VCaP (cell line): ENCODE results near the gene ABHD8.
"Not testable (repeated sequence)": the region's sequence is repeated elsewhere in the genome, so short reads cannot be mapped to it uniquely, and the experiment has no call there.

Source experiments
- H3K27ac ChIP-seq: fragments of 450-650 bp; 2 replicates; pipeline ENCODE4 v1.5.1; 2017
- TF ChIP-seq, protein P1 (sequence below): fragments of 450-650 bp; conservative IDR thresholded peaks from 2 replicates; pipeline ENCODE4 v1.5.1; 2017; ENCODE audit warnings: mild to moderate bottlenecking, moderate library complexity

ABHD8 gene

DNA sequence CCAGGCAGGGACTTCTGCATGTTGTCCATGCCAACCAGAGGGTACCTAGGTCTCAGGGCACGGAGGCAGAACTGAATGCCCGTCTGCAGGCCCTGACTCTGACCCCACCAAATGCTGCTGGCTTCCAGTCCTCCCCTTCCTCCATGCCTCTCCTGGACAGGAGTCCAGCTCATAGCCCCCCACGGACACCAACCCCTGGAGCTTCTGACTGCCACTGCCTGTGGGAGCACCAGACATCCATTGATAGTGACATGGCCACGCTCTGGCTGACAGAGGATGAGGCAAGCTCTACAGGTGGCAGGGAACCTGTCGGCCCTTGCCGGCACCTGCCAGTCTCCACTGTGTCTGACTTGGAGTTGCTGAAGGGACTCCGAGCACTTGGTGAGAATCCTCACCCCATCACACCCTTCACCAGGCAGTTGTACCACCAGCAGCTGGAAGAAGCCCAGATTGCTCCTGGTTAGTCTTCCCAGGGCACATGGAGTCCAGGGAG lies 19.7 kb downstream of the ABHD8 start:
- TF ChIP-seq, protein P1, sequence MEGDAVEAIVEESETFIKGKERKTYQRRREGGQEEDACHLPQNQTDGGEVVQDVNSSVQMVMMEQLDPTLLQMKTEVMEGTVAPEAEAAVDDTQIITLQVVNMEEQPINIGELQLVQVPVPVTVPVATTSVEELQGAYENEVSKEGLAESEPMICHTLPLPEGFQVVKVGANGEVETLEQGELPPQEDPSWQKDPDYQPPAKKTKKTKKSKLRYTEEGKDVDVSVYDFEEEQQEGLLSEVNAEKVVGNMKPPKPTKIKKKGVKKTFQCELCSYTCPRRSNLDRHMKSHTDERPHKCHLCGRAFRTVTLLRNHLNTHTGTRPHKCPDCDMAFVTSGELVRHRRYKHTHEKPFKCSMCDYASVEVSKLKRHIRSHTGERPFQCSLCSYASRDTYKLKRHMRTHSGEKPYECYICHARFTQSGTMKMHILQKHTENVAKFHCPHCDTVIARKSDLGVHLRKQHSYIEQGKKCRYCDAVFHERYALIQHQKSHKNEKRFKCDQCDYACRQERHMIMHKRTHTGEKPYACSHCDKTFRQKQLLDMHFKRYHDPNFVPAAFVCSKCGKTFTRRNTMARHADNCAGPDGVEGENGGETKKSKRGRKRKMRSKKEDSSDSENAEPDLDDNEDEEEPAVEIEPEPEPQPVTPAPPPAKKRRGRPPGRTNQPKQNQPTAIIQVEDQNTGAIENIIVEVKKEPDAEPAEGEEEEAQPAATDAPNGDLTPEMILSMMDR = no peak
- H3K27ac ChIP-seq = no peak overlapping the region

DNA sequence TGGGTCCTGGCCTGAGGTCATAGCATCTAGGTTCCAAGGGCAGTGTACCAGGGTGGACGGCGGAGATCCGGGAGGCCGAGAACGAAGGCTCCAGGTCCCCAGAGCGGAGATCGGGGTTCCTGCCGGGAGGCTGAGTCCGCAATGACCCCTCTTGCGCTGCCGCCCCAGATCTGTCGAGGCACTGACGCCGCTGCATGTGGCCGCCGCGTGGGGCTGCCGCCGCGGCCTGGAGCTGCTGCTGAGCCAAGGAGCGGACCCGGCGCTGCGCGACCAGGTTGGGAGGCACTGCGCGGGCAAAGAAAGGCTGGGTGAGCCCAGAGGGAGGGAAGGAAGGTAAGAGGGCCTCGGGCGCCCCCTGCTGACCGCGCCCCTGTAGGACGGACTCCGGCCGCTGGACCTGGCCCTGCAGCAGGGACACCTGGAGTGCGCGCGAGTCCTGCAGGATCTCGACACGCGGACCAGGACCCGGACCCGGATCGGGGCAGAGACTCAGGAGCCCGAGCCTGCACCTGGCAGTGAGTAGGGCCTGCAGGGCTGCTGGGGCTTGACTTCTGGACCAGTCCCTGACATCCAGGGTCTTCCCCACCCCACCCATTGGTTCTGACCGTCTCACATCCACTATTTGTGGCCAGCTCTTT lies 20.6 kb downstream of the ABHD8 start:
- H3K27ac ChIP-seq = peak overlapping the region; percentile 22; the same call in 1 of the 2 replicates
- TF ChIP-seq, protein P1 = peak; percentile 96

DNA sequence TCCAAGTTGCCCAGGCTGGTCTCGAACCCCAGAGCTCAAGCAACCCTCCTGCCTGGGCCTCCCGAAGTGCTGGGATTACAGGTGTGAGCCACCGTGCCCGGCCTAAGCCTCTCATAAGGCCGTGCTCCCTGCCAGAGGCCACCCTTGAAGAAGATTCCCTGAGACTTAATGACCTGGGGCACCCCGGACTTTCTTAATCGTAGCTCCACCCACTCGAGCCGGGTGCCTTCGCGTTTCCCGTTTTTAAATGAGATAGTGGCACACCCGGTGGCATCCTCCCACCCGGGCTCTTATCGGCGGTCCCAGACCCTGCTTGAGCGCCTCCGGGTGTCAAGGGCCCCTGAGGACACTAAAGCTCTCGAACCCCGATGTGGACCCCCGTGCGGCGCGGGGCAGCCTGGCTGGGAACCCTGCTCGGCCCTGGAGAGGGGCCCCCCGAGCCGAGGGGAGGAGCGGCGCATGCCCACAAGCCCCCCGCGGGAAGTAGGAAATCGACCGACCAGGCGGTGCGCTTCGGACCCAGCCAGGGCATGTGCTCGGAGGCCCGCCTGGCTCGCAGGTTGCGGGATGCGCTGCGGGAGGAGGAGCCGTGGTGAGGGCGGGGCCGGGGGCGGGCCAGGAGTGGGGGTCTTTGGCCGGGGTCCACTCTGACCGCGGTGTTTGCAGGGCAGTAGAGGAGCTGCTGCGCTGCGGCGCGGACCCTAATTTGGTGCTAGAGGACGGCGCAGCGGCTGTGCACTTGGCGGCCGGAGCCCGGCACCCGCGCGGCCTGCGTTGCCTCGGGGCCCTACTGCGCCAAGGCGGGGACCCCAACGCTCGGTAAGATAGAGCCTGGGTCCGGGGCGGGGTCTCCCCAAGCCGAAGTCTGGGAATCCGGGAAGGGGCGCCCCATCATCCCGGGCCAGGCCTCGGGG lies 21.6 kb downstream of the ABHD8 start, which contains the start of gene ANKLE1:
Gene ANKLE1, plus strand, starts transcription at position 511 of the 914 bp plus-strand sequence. Its CDS starts 20 bp downstream, at position 531.
- TF ChIP-seq, protein P1 = no peak
- H3K27ac ChIP-seq = peak within 1 kb of the TSS; percentile 22; the same call in 1 of the 2 replicates

DNA sequence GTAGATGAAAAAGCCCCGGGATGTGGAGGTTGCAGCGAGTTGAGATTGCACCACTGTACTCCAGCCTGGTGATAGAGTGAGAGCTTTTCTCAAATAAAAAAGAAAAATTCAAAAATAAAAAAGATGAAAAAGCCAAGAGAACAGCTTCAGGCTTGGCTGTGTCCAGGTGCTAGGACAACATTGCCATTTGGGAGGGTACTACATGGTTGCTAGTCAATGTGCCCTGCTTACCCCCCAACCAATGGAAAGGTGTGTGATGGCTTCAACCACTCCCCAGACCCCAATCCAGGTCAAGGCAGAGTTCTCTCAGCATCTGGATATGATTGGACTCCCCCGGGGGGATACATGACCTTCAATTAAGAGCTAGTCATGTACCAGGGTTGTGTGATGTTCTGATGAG lies 23.8 kb downstream of the ABHD8 start:
- TF ChIP-seq, protein P1 = no peak
- H3K27ac ChIP-seq = no peak overlapping the region

DNA sequence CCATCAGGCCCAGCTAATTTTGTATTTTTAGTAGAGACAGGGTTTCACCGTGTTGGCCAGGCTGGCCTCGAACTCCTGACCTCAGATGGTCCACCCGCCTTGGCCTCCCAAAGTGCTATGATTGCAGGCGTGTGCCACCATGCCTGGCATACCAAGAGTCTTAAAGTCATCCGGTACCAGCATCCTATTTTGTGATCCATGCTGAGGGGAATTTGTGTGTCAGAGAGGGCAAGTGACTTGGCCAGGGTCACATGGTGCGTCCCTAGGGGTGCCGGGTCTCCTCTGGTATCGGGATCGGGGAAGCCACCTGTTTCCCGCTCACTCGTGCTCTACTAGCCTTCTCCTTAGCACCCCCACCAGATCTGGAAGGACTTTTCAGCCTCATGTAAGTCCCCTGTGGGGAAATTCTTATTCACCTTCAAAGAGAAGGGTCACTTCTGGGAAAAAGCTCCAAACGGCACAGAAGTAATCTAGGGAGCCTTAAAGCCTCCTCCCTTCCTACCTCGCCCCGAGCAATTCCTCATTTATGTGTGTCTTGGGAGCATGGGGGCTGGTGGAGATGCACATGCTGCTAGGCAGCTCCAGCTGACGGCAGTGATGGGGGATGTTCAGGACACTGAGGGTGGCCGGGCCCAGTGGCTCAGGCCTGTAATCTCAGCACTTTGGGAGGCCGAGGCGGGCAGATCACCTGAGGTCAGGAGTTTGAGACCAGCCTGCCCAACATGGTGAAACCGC lies 27.6 kb downstream of the ABHD8 start:
- no peak overlapping the region for H3K27ac ChIP-seq
- TF ChIP-seq, protein P1 = no peak

DNA sequence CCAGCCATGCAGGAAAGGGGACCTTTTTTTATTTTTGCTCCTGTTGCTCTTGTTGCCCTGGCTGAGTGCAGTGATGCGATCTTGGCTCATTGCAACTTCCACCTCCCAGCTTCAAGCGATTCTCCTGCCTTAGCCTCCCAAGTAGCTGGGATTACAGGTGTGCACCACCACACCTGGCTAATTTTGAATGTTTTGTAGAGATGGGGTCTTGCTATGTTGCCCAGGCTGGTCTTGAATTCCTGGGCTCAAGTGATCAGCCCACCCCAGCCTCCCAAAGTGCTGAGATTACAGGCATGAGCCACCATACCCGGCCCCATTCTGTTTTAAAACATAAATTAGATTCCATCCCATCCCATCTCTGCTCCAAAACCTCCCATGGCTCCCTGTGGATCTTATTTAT lies 28.3 kb downstream of the ABHD8 start:
- H3K27ac ChIP-seq = not testable (repeated sequence)

DNA sequence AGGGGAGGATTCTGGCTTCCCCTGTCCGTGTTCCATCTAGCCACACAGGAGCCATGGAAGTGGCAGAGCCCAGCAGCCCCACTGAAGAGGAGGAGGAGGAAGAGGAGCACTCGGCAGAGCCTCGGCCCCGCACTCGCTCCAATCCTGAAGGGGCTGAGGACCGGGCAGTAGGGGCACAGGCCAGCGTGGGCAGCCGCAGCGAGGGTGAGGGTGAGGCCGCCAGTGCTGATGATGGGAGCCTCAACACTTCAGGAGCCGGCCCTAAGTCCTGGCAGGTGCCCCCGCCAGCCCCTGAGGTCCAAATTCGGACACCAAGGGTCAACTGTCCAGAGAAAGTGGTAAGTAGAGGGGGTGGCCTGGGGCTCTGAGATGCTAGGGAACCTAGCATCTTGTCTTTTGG lies 34.5 kb downstream of the ABHD8 start:
- TF ChIP-seq, protein P1 = no peak
- H3K27ac ChIP-seq = no peak overlapping the region
